ENCODE results near the gene MITF.

MITF gene

DNA sequence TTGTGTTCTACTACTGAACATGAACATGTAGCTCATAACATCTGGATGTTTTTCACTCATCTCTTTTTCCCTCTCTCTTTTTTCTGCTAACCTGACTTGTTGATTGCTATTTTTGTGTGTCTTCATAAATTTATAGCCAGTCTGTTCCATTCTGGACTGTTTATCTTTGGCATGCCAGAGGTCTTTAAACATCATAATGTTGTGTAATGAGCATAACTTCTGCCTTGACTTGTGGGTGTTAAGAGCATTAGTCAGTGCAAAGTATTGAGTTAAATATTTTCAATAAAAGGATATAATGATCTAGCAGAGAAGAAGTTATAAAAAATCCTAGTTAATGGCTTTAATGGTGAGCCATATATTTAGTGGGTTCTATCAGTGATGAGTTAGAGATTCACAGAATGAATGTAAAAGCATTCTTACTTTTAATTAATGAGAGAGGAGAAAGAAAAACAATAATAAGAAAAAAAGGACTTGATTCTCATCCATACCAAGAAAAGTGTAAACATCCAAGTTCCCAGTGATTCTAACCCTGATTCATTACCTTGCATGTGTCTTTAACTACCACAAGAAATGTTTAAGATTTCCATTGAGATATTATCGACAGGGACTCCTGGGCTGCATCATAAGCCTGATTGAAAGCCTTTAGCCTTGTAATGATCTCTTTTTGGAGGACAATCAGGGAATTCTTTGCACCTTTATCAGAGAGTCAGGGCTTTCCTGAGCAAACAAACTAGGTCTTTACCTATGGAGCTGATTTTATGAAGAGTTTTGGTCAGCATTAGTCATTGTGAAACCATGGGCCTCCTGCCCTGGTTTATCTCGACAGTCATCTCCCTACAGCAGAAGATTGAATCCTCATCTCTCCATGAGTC, 22.9 kb downstream of the MITF start:
- DNase-seq (ENCODE audit: low read depth) = no peak

DNA sequence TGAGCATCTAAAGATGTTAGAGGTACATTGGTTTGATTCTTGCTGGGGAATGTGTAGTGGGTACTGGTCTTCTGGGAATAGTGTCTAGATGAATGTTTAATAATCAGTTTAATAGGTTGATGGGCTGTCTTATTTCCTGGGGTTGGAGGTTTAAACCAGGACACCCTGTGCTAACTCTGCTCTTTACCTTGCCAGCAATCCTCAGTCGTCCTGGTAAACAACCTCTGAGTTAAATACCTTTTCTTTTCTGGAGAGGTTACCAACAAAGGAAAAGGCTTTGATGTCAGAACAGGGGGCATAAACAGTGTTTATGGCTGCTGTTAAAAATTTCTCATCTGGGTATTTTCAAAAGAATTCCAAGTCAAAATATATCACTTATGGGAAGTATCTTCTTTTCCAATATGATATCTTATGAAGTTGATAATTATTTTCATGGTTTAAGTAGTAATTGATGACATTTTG, 23.5 kb downstream of the MITF start:
- no peak for DNase-seq (ENCODE audit: low read depth)

DNA sequence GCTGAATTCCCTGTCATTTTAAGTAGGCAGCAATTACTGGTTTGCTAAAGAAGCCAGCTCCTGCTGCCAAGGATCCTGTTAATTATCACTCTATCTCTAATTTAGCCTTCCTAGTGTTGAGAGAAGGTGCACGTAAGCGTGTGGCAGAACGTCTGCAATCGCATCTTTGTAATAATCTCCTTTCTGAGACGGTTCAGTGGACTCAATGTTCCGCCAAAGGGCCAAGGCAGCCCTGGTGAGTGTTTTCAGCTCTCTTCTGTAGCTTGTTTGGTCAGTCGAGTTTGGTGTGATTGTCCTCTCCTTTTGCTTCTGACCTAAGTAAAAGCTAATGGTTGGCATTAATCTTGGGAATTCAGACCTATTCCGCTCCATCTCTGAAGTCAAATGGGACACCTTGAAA, 24.2 kb downstream of the MITF start:
- DNase-seq (ENCODE audit: low read depth) = no peak

DNA sequence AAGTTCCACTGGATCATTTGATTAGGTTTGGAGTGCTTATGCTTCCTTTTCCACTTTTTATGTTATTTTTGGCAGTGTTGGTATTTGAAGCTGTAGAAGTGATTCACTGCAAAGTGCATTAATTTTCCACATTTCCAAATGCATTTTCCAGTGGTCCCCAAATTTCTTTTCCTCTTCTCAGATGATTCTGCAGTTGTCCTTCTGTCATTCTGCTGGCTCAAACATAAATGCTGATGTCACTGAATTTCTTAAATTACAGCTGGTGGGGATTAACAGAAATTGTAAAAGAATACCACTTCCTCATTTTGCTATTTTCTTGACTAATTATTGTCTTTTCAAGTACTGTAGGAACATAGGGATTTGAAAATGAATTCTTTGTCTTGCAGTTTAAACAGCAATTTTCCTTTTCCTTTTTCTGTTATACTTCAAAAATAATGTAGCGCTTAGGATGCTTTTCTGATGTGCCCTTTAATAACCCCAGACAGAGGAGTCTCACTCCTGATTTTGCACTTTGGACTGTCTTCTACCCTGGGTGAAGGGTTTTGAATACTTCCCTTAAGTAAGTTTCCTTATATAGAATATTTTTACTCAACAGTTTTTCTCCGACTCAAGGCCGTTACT, 25.0 kb downstream of the MITF start:
- DNase-seq (ENCODE audit: low read depth) = no peak

DNA sequence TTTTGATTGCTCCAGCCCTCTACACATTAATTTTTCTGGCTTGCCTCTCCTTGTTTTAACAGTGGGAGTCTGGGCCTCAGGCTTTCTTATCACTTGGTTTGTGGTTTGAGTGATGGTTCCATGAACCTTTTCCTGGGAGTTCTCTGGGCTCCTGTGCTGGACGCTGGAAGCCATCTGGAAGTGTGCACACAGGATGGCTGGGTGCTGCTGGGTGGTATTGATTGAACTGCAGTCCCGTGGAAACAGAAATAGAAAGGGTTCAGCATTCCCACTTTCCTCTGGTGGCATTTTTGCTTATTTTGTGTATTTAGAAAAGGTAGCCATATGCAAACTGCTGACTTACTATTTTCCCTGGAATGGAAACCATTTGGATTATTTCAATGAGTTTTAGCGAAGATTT, 25.6 kb downstream of the MITF start:
- DNase-seq (ENCODE audit: low read depth) = no peak

DNA sequence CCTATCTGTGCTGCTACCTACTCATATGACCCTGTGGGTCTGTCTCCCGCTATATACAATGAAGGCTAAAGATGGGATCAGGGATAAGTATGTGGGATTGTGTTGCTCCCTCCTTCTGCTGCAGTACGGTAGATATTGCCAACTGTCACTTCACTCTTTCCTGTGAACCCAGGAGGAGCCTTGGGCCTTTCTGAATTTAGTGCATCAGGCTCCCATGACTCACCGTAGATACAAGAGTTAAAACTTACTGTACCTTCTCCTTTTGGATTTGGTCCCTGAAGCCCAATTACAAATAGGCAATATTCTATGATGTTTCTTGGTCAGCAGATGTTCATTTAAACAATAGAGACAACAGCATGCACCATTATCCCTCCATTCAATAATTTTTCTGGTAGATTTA, 27.4 kb downstream of the MITF start:
- DNase-seq (ENCODE audit: low read depth) = no peak

DNA sequence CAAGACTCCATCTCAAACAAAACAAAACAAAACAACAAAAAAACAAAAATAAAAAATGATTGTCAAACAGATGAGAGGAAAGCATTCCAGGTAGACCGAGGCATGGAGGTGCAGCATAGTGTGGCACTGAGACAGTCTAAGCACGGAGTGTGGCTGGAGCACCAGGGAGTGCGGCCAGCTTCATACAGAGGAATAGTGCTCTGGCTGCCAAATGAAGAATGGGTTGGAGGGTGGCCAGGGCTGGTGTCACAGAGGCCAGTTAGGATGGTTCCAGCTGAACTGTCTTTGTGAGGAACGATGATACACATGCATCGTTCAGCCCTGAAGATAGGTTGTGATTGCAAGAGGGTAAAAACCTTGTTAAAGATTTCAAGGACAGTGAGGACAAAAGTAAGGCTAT, 28.3 kb downstream of the MITF start:
- no peak for DNase-seq (ENCODE audit: low read depth)

DNA sequence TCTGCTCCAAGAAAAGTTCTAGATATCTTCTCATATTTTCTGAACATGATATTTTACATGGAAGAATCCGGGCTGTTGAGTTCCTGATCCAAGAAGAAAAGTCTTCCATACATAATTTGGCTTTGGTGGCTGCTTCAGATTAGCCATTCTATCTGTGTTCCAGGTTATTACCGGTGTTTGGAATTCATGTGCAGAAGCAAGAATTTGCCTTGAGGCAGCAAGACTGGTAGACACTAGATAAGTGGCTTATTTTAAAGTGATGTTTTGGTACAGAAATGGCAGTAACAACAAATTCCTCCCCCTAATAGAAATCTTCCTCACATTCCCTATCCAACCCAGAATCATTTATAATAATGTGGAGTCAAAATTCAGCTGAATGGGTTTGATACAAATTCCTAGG, 29.2 kb downstream of the MITF start:
- DNase-seq (ENCODE audit: low read depth) = no peak

DNA sequence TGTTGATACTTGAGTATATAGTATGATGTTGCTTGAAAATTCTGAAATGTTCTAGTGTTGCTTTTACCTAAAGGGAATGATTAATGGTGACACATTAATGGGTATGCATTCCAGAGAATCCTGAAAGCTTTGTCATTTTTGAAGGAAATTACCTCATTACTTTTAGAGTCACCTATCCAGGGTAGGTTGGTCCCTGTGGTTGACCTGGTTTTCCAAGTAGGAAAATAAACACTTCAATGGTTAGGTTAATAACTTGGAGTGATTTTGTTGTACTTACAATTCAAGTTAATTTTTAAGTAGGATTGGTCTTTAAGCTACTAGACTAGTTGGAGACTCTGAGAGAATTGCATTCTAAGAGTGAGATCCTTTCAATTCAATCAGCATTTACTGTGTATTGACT, 31.0 kb downstream of the MITF start:
- no peak for DNase-seq (ENCODE audit: low read depth)

DNA sequence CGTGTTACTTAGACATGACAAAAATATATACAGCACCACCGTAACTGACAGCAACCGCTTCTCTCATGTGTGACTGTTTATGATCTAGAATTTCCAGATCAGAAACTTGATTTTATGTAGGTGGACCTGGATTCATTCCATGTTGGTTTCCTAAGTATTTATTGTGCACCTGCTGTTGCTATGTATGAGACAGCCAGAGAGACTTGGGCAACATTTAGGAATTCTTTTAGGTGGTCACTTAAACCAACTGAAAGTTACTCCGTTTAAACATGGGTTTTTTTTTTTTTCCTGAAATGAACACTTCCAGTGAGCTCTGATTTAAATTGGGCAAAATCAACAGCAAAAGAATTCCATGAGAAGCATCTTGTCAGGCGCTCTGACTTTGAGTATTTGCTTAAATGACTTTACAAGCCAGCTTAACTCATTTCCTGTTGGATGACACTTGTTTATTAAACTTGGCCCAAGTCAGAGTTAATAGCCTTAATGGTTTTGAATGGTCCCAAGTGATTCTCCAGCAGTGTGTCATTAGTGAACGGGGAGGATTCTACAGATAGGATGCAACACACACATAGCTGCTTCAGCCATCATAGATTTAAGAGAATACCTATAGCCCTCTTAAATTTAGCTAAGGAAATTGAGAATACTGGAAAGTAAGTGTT, 31.8 kb downstream of the MITF start:
- DNase-seq (ENCODE audit: low read depth) = no peak

DNA sequence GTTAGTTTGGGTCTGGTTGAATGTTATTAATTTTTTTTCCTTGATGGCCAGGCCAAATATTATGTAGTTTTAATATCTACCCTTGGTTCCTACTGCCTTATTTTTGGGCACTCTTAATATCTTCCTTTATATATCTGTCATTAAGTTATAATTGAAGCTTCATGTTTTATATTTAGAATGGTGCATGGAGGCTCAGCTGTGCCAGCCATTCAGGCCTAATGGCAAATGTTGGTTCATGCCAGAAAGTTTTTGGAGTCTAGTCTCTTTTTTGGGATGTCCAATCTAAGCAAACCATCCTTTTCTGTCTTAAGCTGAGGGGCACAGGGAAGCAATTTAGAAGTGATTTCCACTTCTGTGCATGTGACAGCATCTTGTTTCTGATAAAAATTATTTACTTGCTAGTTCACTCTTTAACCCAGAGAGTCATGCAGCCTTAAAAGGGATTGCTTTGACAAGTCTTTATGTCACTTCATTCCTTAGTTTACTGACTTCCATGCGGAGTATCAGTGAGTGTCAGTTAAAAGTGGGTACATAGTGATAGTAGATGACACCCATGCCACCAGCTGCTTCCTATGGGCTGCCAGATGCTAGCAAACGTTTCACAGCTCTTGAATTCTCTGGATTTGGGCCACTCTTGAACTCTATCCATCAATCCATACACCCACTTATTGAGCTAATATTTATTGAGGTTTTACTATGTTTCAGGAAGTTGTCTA, 33.0 kb downstream of the MITF start:
- DNase-seq (ENCODE audit: low read depth) = no peak

DNA sequence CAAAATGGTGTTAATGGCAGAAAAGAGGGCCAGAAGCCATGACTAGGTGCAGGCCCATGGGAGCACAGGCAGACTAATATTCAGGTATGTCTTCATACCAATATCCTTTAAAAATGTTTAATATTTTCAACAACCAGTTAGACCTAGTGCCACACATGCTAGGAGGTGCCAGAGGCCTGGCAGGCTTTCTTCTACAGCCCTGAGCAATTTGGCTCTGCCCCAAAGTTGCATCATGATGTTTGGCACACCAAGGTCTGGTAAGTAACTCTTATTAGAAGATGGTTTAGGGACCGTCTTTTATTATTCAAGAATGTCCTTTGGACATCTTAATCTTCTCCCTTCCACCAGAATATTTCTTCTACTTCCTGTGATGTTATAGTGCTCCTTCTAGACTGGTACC, 34.8 kb downstream of the MITF start:
- no peak for DNase-seq (ENCODE audit: low read depth)

DNA sequence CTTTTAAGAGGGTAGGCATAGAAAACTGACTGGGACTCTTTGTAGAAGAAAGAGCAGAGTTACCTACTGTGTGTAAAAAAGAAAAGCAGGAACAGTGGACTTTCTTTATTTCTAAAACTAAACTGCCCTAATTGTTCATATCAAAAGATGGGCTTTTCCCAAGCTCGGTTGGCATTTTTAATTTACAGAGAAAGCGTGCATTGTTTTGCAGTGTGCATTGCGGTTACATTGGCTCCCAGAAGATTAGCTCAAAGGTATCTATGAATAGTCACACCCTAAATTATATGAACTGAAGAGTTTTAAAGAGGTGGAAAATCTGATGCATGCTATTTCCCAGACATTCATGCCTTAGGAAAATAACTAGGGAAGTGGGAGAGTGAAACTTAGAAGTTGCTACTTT, 36.5 kb downstream of the MITF start:
- no peak for DNase-seq (ENCODE audit: low read depth)

DNA sequence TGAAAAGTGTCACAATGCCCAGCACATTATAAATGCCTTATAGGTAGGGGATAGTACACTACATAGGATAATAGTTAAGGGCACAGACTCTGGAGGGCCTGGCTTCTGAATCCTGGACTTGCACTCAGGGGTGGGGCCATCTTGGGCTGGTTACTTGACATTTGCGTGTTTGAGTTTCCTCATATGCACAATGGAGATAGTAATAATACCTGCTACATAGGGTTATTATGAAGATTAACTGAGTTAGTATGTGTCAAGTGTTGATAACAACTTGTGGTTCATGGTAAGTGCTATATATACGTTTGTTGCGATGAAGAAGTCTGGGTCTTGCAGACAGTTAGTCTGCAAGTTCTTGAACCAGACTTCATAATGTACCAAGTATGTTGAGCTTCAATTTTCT, 37.0 kb downstream of the MITF start:
- no peak for DNase-seq (ENCODE audit: low read depth)

DNA sequence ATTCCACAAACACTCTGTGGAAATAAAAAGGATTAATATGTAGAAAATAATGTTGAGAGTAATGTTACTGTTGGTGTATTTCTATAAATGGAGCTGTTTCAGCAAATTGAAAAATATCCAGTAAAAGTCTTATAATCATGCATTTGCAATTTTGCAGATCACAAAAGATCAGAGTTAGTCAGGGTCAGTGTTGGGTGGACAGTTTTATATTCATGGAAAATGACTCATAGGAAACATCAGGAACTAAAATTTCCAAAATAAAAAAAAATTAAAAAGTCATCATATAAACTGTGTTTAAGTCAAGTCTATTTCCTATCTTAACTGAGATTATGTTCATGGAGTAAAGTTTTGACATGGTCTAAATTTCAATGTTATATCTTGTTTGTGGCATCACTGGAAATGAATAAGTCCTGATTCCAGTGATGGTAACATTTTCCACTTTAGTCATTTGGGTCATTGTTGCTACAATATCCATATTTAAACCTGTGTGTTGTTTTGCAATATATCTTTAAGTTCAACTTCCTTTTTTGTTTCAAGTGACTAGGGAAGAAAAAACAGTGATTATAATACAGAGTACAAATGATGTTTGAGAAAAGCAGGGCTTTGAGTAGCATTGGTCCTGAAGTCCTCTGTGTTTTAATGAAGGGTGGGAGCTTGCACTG, 37.8 kb downstream of the MITF start:
- no peak for DNase-seq (ENCODE audit: low read depth)

DNA sequence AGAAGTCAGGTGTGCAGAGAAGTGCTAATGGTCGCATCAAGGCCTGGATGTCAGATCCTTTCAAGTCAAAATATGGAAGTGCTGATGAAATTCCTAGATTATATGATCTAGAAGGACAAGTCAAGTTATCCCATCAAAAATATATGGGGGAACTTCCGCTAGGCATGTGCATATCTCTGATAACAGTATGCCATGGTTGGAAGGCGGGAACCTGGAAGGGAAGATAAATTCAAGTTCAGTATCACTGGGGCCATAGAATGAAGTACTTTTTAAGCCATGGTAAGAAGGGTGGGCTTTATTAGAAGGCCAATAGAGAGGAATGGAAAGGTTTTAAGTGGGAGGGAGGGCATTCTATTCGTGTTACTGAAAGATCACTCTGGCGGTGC, 38.3 kb downstream of the MITF start:
- DNase-seq (ENCODE audit: low read depth) = no peak

DNA sequence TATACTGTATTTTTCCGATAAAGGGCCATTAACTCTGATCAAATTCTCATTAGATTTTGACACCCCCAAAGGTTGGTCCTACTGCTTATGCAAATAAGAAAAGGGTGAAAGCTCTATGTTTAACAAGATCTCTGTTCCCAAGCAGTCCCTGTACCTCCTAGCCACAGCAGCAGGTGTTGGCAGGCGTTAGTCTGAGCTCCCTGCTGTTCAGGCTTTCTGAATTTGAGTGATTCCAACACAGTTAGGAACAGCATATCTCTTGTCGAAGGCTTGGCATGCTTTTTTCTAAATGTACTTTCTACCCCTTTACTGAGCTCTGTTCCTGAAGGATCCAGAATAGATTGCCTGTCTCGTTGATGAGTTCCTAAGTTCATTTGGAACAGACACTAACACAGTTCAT, 42.3 kb downstream of the MITF start:
- no peak for DNase-seq (ENCODE audit: low read depth)

DNA sequence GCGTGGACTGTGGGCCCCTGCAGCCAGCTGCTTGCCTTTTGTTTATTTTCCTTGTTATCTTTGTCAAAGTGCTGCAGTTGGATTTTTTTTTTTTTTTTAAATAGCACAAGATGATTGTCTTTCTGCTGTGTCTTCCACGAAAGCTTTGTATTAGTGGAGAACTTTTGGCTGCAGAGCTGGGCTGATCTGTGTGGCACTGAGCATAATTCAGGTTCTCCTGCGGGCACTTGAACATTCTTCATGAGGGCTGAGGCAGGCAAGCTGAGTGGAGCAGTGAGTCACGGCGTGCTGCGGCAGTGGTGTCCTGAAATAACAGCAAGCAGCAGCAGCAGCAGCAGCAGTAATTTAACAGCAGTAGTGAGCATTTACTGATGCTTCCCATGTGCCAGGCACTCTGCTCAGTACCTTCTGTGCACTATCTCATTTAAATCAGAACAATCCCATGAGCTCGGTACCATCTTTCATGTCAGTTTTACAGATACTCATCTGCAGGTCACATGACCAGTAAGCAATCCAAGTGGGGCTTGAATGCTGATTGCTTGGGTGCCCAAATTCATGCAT, 45.8 kb downstream of the MITF start:
- no peak for DNase-seq (ENCODE audit: low read depth)

DNA sequence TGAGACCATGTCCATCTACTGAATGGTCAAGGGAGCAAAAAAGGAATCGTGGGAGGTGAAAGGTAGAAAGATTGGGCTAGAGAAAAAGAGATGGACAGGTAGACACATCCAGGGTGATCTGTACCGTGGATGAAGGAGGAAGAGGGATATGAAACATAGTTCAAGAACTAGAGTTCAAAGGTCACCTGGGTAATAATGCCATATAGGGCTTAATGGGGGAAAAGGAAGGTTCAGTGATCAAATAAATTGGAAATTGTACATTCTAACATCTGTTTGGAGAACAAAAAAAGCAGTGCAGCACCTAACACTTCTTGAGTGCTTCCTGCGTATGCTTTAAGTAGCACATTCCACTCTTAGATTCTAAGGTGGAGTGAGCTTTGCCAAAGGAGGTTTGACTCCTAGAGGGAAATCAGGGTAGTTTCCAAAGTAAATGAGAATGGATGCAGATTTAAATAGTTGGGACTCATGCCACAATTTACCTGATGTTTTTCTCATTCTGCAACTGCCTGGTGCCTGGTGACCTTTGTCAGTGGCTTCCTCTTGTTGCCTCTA, 46.6 kb downstream of the MITF start:
- DNase-seq (ENCODE audit: low read depth) = no peak

DNA sequence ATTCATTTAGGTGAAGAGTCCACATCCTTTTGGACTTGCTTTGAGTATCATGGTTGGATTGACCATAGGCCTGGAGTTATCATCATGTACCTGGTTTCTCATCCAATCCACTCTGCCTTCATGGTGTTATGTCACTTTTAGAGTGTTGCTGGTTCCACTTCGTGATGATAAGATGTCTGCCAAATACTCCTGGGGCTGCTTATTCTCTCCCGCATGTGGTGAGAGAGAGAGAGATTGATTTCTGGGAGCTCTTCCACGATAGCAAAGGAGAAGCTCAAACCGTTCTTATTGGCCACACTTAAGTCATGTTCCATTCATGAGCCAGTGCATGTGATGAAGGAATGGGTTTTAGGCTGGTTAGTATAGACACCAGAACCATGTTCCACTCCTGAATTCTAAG, 47.6 kb downstream of the MITF start:
- no peak for DNase-seq (ENCODE audit: low read depth)

DNA sequence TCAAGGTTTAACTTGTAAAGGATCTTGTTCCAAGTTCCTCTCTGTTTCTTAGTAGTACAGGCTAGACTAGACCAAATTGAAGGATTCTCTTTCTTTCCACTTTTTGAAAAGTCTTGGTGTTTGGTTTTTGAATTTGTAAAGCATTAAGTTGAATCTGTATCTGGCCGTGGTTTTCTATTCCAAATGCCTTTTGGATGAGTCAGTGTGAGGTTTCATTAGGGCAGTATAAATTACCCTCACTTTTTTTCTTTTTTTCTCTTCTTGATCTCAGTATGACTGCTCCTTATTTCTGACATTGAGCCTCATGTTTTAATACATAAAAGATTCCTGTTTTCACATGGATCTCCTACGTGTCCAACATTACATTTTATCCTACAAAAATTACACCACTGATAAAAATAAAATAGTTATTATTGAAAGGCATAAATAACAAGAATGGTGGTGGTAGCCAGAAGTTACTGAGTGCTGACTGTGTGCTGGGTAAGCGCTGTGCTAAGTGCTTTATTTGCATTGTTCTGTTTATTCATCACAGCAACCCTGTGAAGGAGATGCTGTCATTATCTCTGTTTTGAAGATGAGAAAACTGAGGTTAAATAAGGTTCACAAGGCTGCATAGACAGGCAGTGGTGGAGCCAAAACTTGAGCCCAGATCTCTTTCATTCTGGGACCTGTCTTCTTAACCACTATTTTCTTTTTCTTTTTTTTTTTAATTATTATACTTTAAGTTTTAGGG, 48.3 kb downstream of the MITF start:
- DNase-seq (ENCODE audit: low read depth) = no peak
